WTC11 (cell line): ENCODE measurements around the gene BPHL. TPM values are rescaled to one million over a fixed set of nuclear protein-coding genes. Genes with fewer than 3 reads are reported as not detected.

Experiments used
- ATAC-seq: fragments of 200-7000 bp; cut with Tn5 transposase; 2 replicates; pipeline ENCODE4 v1.10.0; 2021; ENCODE audit warnings: mild to moderate bottlenecking, moderate library complexity
- CTCF ChIA-PET: fragments of 300-600 bp; sonication (Branson Sonifier 250); formaldehyde crosslinking; loops from one replicate; lab custom pipeline; 2021; ENCODE audit warnings: antibody characterized with exemption; lab: Charles Lee
- POLR2A ChIA-PET: fragments of 350-600 bp; sonication (Branson Sonifier 250); formaldehyde crosslinking; loops from one replicate; lab custom pipeline; 2021; ENCODE audit warnings: antibody characterized with exemption; lab: Charles Lee
- DNase-seq: peaks from one replicate; pipeline ENCODE4 v3.0.0; 2021; ENCODE audit warnings: low spot score
- H3K27ac Mint-ChIP-seq: 2 replicates; pipeline ENCODE4 v1.8.0; 2021; ENCODE audit warnings: mixed read lengths
- H3K27me3 Mint-ChIP-seq: 2 replicates; pipeline ENCODE4 v1.8.0; 2021; ENCODE audit warnings: low read depth, mild to moderate bottlenecking, moderate library complexity, mixed read lengths
- H3K36me3 Mint-ChIP-seq: 2 replicates; pipeline ENCODE4 v1.8.0; 2021; ENCODE audit warnings: mixed read lengths
- H3K4me1 Mint-ChIP-seq: 2 replicates; pipeline ENCODE4 v1.8.0; 2022; ENCODE audit warnings: mixed read lengths
- H3K4me3 Mint-ChIP-seq: 2 replicates; pipeline ENCODE4 v1.8.0; 2021; ENCODE audit warnings: mild to moderate bottlenecking, moderate library complexity, mixed read lengths
- H3K9me3 Mint-ChIP-seq: 2 replicates; pipeline ENCODE4 v1.8.0; 2021; ENCODE audit warnings: mixed read lengths
- ATF1 ChIP-seq: sonication (generic); formaldehyde crosslinking; IDR thresholded peaks from 2 replicates; pipeline ENCODE4 v1.8.1; 2023; ENCODE audit warnings: mild to moderate bottlenecking, moderate library complexity, missing genetic modification reagents
- CREB1 ChIP-seq: sonication (generic); formaldehyde crosslinking; IDR thresholded peaks from 2 replicates; pipeline ENCODE4 v1.8.0; 2023; ENCODE audit warnings: mild to moderate bottlenecking, missing genetic modification reagents
- ELF4 ChIP-seq: sonication (generic); formaldehyde crosslinking; IDR thresholded peaks from 2 replicates; pipeline ENCODE4 v1.8.1; 2022; ENCODE audit warnings: low read depth, mild to moderate bottlenecking, moderate library complexity, missing genetic modification reagents
- ESRRA ChIP-seq: sonication (generic); formaldehyde crosslinking; IDR thresholded peaks from 2 replicates; pipeline ENCODE4 v1.8.1; 2022; ENCODE audit warnings: mild to moderate bottlenecking, missing genetic modification reagents, borderline replicate concordance
- ETV6 ChIP-seq: sonication (generic); formaldehyde crosslinking; IDR thresholded peaks from 2 replicates; pipeline ENCODE4 v1.8.1; 2022; ENCODE audit warnings: mild to moderate bottlenecking, missing genetic modification reagents
- FOXK1 ChIP-seq: sonication (generic); formaldehyde crosslinking; IDR thresholded peaks from 2 replicates; pipeline ENCODE4 v1.8.0; 2022; ENCODE audit warnings: mild to moderate bottlenecking, moderate library complexity, missing genetic modification reagents
- GABPB1 ChIP-seq: sonication (generic); formaldehyde crosslinking; IDR thresholded peaks from 2 replicates; pipeline ENCODE4 v1.8.1; 2023; ENCODE audit warnings: mild to moderate bottlenecking, missing genetic modification reagents
- GRHL2 ChIP-seq: fragments of 250-450 bp; sonication (Bioruptor Pico); IDR thresholded peaks from 2 replicates; pipeline ENCODE4 v1.8.0; 2022; ENCODE audit warnings: mild to moderate bottlenecking, moderate library complexity; ENCODE audit not compliant: insufficient replicate concordance, severe bottlenecking
- JAZF1 ChIP-seq: fragments of 250-450 bp; sonication (Bioruptor Pico); IDR thresholded peaks from 2 replicates; pipeline ENCODE4 v1.9.0; 2021; ENCODE audit warnings: moderate library complexity, mild to moderate bottlenecking, inconsistent platforms
- NFE2L1 ChIP-seq: sonication (generic); formaldehyde crosslinking; IDR thresholded peaks from 2 replicates; pipeline ENCODE4 v1.8.1; 2023; ENCODE audit warnings: missing genetic modification reagents
- NFYB ChIP-seq: sonication (generic); formaldehyde crosslinking; conservative IDR thresholded peaks from 2 replicates; pipeline ENCODE4 v1.8.0; 2022; ENCODE audit warnings: low read depth, missing genetic modification reagents
- NR2C2 ChIP-seq: sonication (generic); formaldehyde crosslinking; IDR thresholded peaks from 2 replicates; pipeline ENCODE4 v1.8.0; 2022; ENCODE audit warnings: mild to moderate bottlenecking, missing genetic modification reagents
- NR3C1 ChIP-seq: sonication (generic); formaldehyde crosslinking; conservative IDR thresholded peaks from 2 replicates; pipeline ENCODE4 v1.8.1; 2023; ENCODE audit warnings: low read depth, mild to moderate bottlenecking, missing genetic modification reagents
- PREB ChIP-seq: sonication (generic); formaldehyde crosslinking; IDR thresholded peaks from 2 replicates; pipeline ENCODE4 v1.8.1; 2022; ENCODE audit warnings: mild to moderate bottlenecking, missing genetic modification reagents, moderate library complexity, borderline replicate concordance
- SOX15 ChIP-seq: fragments of 250-450 bp; sonication (Bioruptor Pico); IDR thresholded peaks from 2 replicates; pipeline ENCODE4 v1.9.0; 2021; ENCODE audit warnings: mild to moderate bottlenecking
- TCF7 ChIP-seq: sonication (generic); formaldehyde crosslinking; IDR thresholded peaks from 2 replicates; pipeline ENCODE4 v1.8.0; 2022; ENCODE audit warnings: mild to moderate bottlenecking, low read depth, missing genetic modification reagents, moderate library complexity
- ZBTB21 ChIP-seq: sonication (generic); formaldehyde crosslinking; IDR thresholded peaks from 2 replicates; pipeline ENCODE4 v1.8.1; 2023; ENCODE audit warnings: mild to moderate bottlenecking, missing genetic modification reagents, borderline replicate concordance
- ZMAT4 ChIP-seq: fragments of 250-450 bp; sonication (Bioruptor Pico); IDR thresholded peaks from 2 replicates; pipeline ENCODE4 v1.9.0; 2021; ENCODE audit warnings: mild to moderate bottlenecking
- ZNF121 ChIP-seq: sonication (generic); formaldehyde crosslinking; IDR thresholded peaks from 2 replicates; pipeline ENCODE4 v1.8.0; 2023; ENCODE audit warnings: missing genetic modification reagents
- ZNF138 ChIP-seq: sonication (generic); formaldehyde crosslinking; conservative IDR thresholded peaks from 2 replicates; pipeline ENCODE4 v1.8.1; 2022; ENCODE audit warnings: mild to moderate bottlenecking, moderate library complexity, missing genetic modification reagents
- ZNF219 ChIP-seq: sonication (generic); formaldehyde crosslinking; IDR thresholded peaks from 2 replicates; pipeline ENCODE4 v1.8.0; 2023; ENCODE audit warnings: missing genetic modification reagents, mild to moderate bottlenecking, borderline replicate concordance
- ZNF232 ChIP-seq: sonication (generic); formaldehyde crosslinking; IDR thresholded peaks from 2 replicates; pipeline ENCODE4 v1.8.0; 2022; ENCODE audit warnings: mild to moderate bottlenecking, missing genetic modification reagents
- ZNF416 ChIP-seq: fragments of 250-450 bp; sonication (Bioruptor Pico); IDR thresholded peaks from 2 replicates; pipeline ENCODE4 v1.9.0; 2021; ENCODE audit warnings: mild to moderate bottlenecking, inconsistent platforms
- ZNF423 ChIP-seq: fragments of 250-450 bp; sonication (Bioruptor Pico); IDR thresholded peaks from 2 replicates; pipeline ENCODE4 v2.1.2; 2022; ENCODE audit warnings: mild to moderate bottlenecking, moderate library complexity
- ZNF425 ChIP-seq: fragments of 250-450 bp; sonication (Bioruptor Pico); conservative IDR thresholded peaks from 2 replicates; pipeline ENCODE4 v1.9.0; 2021; ENCODE audit warnings: mild to moderate bottlenecking
- total RNA-seq: library from RNA; stranded (reverse); gene quantifications from 3 replicates; pipeline ENCODE4 v1.2.3, GENCODE V29; 2021
- TF ChIP-seq, protein P1 (sequence below): sonication (generic); formaldehyde crosslinking; IDR thresholded peaks from 2 replicates; pipeline ENCODE4 v1.8.0; 2022; ENCODE audit warnings: mild to moderate bottlenecking, missing genetic modification reagents
- TF ChIP-seq, protein P2 (sequence below): sonication (generic); formaldehyde crosslinking; IDR thresholded peaks from 2 replicates; pipeline ENCODE4 v1.8.1; 2023; ENCODE audit warnings: mild to moderate bottlenecking, missing genetic modification reagents, moderate library complexity
- TF ChIP-seq, protein P3 (sequence below): sonication (generic); formaldehyde crosslinking; IDR thresholded peaks from 2 replicates; pipeline ENCODE4 v1.8.1; 2023; ENCODE audit warnings: mild to moderate bottlenecking, missing genetic modification reagents
- TF ChIP-seq, protein P4 (sequence below): fragments of 250-450 bp; sonication (Bioruptor Pico); IDR thresholded peaks from 2 replicates; pipeline ENCODE4 v1.9.0; 2021; ENCODE audit warnings: mild to moderate bottlenecking

BPHL gene
- total RNA-seq, 1 experiment from 2014 or later: 29.7 TPM

GRCh38 chr6:3183066-3183465 is 64.6 kb downstream of the BPHL start:
- H3K9me3 Mint-ChIP-seq: peaks cover 4% of the 10 kb centered on the region
- no peak for DNase-seq
- no peak for ATAC-seq
- ChIA-PET POLR2A (no interaction called here), CTCF (interaction anchor here (1.1 kb wide), 1 partner anchor 68 kb away, joined by 4 read pairs; no protein-coding TSS in a partner anchor)
- no peak overlapping the region for H3K4me3 Mint-ChIP-seq
- TF ChIP-seq GABPB1 (CRISPR knock-in tag): no peak
- TF ChIP-seq ESRRA (CRISPR knock-in tag): no peak
- no peak for TF ChIP-seq JAZF1 (CRISPR knock-in tag)
- TF ChIP-seq SOX15 (CRISPR knock-in tag): no peak
- TF ChIP-seq PREB (CRISPR knock-in tag): no peak
- TF ChIP-seq NFE2L1: no peak
- TF ChIP-seq NFYB: no peak
- no peak for TF ChIP-seq ETV6
- TF ChIP-seq, protein P1, sequence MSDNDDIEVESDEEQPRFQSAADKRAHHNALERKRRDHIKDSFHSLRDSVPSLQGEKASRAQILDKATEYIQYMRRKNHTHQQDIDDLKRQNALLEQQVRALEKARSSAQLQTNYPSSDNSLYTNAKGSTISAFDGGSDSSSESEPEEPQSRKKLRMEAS: no peak
- no peak for TF ChIP-seq ZMAT4 (CRISPR knock-in tag)
- TF ChIP-seq ZNF138 (CRISPR knock-in tag): no peak
- TF ChIP-seq ZNF121 (CRISPR knock-in tag): no peak
- no peak for TF ChIP-seq NR3C1 (CRISPR knock-in tag)
- TF ChIP-seq ZNF423: no peak
- TF ChIP-seq NR2C2: no peak
- no peak for TF ChIP-seq ZBTB21 (CRISPR knock-in tag)
- TF ChIP-seq, protein P2, sequence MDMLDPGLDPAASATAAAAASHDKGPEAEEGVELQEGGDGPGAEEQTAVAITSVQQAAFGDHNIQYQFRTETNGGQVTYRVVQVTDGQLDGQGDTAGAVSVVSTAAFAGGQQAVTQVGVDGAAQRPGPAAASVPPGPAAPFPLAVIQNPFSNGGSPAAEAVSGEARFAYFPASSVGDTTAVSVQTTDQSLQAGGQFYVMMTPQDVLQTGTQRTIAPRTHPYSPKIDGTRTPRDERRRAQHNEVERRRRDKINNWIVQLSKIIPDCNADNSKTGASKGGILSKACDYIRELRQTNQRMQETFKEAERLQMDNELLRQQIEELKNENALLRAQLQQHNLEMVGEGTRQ (CRISPR knock-in tag): no peak
- no peak for TF ChIP-seq ZNF219 (CRISPR knock-in tag)
- peaks cover 5% of the 10 kb centered on the region; the same call in 1 of the 2 replicates for H3K36me3 Mint-ChIP-seq
- H3K27ac Mint-ChIP-seq: no peak overlapping the region
- H3K4me1 Mint-ChIP-seq: peaks cover 14% of the 10 kb centered on the region
- no peaks in the 10 kb centered on the region; the same call in 1 of the 2 replicates for H3K27me3 Mint-ChIP-seq

- no peak overlapping the region for H3K27ac Mint-ChIP-seq
- TF ChIP-seq, protein P3, sequence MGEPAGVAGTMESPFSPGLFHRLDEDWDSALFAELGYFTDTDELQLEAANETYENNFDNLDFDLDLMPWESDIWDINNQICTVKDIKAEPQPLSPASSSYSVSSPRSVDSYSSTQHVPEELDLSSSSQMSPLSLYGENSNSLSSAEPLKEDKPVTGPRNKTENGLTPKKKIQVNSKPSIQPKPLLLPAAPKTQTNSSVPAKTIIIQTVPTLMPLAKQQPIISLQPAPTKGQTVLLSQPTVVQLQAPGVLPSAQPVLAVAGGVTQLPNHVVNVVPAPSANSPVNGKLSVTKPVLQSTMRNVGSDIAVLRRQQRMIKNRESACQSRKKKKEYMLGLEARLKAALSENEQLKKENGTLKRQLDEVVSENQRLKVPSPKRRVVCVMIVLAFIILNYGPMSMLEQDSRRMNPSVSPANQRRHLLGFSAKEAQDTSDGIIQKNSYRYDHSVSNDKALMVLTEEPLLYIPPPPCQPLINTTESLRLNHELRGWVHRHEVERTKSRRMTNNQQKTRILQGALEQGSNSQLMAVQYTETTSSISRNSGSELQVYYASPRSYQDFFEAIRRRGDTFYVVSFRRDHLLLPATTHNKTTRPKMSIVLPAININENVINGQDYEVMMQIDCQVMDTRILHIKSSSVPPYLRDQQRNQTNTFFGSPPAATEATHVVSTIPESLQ (CRISPR knock-in tag): no peak
- TF ChIP-seq CREB1 (CRISPR knock-in tag) (no peak), GRHL2 (CRISPR knock-in tag) (no peak), ZNF121 (CRISPR knock-in tag) (no peak), ZNF232 (CRISPR knock-in tag) (no peak), ELF4 (CRISPR knock-in tag) (no peak), ZNF425 (CRISPR knock-in tag) (no peak), TCF7 (CRISPR knock-in tag) (no peak), ZNF416 (CRISPR knock-in tag) (no peak), ZBTB21 (CRISPR knock-in tag) (no peak), ATF1 (CRISPR knock-in tag) (no peak), FOXK1 (no peak)
- TF ChIP-seq, protein P4, sequence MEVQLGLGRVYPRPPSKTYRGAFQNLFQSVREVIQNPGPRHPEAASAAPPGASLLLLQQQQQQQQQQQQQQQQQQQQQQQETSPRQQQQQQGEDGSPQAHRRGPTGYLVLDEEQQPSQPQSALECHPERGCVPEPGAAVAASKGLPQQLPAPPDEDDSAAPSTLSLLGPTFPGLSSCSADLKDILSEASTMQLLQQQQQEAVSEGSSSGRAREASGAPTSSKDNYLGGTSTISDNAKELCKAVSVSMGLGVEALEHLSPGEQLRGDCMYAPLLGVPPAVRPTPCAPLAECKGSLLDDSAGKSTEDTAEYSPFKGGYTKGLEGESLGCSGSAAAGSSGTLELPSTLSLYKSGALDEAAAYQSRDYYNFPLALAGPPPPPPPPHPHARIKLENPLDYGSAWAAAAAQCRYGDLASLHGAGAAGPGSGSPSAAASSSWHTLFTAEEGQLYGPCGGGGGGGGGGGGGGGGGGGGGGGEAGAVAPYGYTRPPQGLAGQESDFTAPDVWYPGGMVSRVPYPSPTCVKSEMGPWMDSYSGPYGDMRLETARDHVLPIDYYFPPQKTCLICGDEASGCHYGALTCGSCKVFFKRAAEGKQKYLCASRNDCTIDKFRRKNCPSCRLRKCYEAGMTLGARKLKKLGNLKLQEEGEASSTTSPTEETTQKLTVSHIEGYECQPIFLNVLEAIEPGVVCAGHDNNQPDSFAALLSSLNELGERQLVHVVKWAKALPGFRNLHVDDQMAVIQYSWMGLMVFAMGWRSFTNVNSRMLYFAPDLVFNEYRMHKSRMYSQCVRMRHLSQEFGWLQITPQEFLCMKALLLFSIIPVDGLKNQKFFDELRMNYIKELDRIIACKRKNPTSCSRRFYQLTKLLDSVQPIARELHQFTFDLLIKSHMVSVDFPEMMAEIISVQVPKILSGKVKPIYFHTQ (CRISPR knock-in tag): no peak
These were observed 68.5 kb downstream of the BPHL start for GRCh38 chr6:3186974-3187382.

More at GRCh38 chr6:3186974-3187382, 68.5 kb downstream of the BPHL start:
- Mint-ChIP-seq H3K36me3 (peaks cover 15% of the 10 kb centered on the region), H3K4me3 (no peak overlapping the region), H3K9me3 (peaks cover 15% of the 10 kb centered on the region), H3K4me1 (peaks cover 9% of the 10 kb centered on the region), H3K27me3 (no peaks in the 10 kb centered on the region)
- CTCF ChIA-PET: interaction anchor here (0.6 to 1.8 kb wide), 3 partner anchors 7 to 270 kb away, joined by 3 to 4 read pairs (median 4); partner anchors contain the start of gene SLC22A23
- DNase-seq (no peak), ATAC-seq (no peak)
- POLR2A ChIA-PET: interaction anchor here (0.6 to 1.3 kb wide), 2 partner anchors 12 to 102 kb away, joined by 3 read pairs; no protein-coding TSS in a partner anchor
